Fibroblast of lung (primary cell): ENCODE data around the gene PRRT2.

Source experiments
- CTCF ChIP-seq, 2 donors: IDR thresholded peaks in 1 of 2; conservative IDR thresholded peaks in 1 of 2; 1 replicate in 1 of 2; 2 replicates in 1 of 2; pipeline ENCODE4 v1.5.1; 2011 to 2012; ENCODE audit warnings: low read length in 2 of 2, control low read depth in 1 of 2, inconsistent platforms in 1 of 2, low read depth in 1 of 2, mild to moderate bottlenecking in 1 of 2
- EZH2 ChIP-seq: IDR thresholded peaks from 2 replicates; pipeline ENCODE4 v1.5.1; 2012; ENCODE audit warnings: low read length, control low read depth, mild to moderate bottlenecking; ENCODE audit errors: missing control alignments

GRCh38 chr16:29789775-29790182, 22.2 kb upstream of the PRRT2 start:
- no peak for TF ChIP-seq CTCF (conservative IDR thresholded peaks at IDR 0.05 in 1 of 2, IDR thresholded peaks at IDR 0.05 in 1 of 2; ENCODE audit: low read depth in 1 of 2, low read length in 2 of 2)
- no peak for TF ChIP-seq EZH2
